H9 (cell line): ENCODE data around the gene CDH5. TPM values are rescaled to one million over a fixed set of nuclear protein-coding genes. Genes with fewer than 3 reads are reported as not detected.

Experiments
- DNase-seq: peaks from one replicate; pipeline ENCODE4 v3.0.0-alpha.2; 2017
- H2AFZ ChIP-seq: one replicate; pipeline ENCODE4 v1.6.1; 2013; ENCODE audit warnings: mild to moderate bottlenecking, low read length, control low read depth, moderate library complexity
- H2AK5ac ChIP-seq: 2 replicates; pipeline ENCODE4 v1.6.1; 2013; ENCODE audit warnings: low read length, control low read depth, mixed read lengths; ENCODE audit not compliant: insufficient read length
- H2BK120ac ChIP-seq: one replicate; pipeline ENCODE4 v1.6.1; 2013; ENCODE audit warnings: low read depth, mild to moderate bottlenecking, low read length, control low read depth, inconsistent platforms; ENCODE audit not compliant: poor library complexity, severe bottlenecking
- H2BK12ac ChIP-seq: 2 replicates; pipeline ENCODE4 v1.6.1; 2013; ENCODE audit warnings: low read length, control low read depth, mixed read lengths, low read depth; ENCODE audit not compliant: insufficient read length
- H2BK15ac ChIP-seq: 2 replicates; pipeline ENCODE4 v1.6.1; 2013; ENCODE audit warnings: low read depth, low read length, control low read depth
- H2BK20ac ChIP-seq: one replicate; pipeline ENCODE4 v1.6.1; 2013; ENCODE audit warnings: low read depth, mild to moderate bottlenecking, low read length, control low read depth, inconsistent platforms; ENCODE audit not compliant: poor library complexity, severe bottlenecking
- H2BK5ac ChIP-seq: 2 replicates; pipeline ENCODE4 v1.6.1; 2013; ENCODE audit warnings: low read length, control low read depth, mixed read lengths; ENCODE audit not compliant: insufficient read length
- H3K14ac ChIP-seq: 2 replicates; pipeline ENCODE4 v1.6.1; 2013; ENCODE audit warnings: low read length, control low read depth; ENCODE audit not compliant: insufficient read depth
- H3K18ac ChIP-seq: 2 replicates; pipeline ENCODE4 v1.6.1; 2013; ENCODE audit warnings: low read depth, mild to moderate bottlenecking, mixed read lengths, low read length, control low read depth; ENCODE audit not compliant: insufficient read length
- H3K23ac ChIP-seq: 2 replicates; pipeline ENCODE4 v1.6.1; 2013; ENCODE audit warnings: low read length, control low read depth, mixed read lengths, low read depth; ENCODE audit not compliant: insufficient read length
- H3K23me2 ChIP-seq: 2 replicates; pipeline ENCODE4 v1.6.1; 2013; ENCODE audit warnings: low read depth, mild to moderate bottlenecking, mixed read lengths, low read length, control low read depth; ENCODE audit not compliant: insufficient read length, poor library complexity, severe bottlenecking
- H3K27ac ChIP-seq: 2 replicates; pipeline ENCODE4 v1.5.1; 2013; ENCODE audit warnings: low read length, control low read depth, mixed read lengths, low read depth; ENCODE audit not compliant: insufficient read length
- H3K27me3 ChIP-seq: 2 replicates; pipeline ENCODE4 v1.6.1; 2013; ENCODE audit warnings: low read length, control low read depth, inconsistent platforms; ENCODE audit not compliant: insufficient read depth
- H3K4ac ChIP-seq: 2 replicates; pipeline ENCODE4 v1.6.1; 2013; ENCODE audit warnings: low read depth, mild to moderate bottlenecking, control low read depth, inconsistent platforms, low read length, moderate library complexity
- H3K4me1 ChIP-seq: 2 replicates; pipeline ENCODE4 v1.6.1; 2013; ENCODE audit warnings: low read length, control low read depth, inconsistent platforms; ENCODE audit not compliant: insufficient read depth
- H3K4me2 ChIP-seq: 2 replicates; pipeline ENCODE4 v1.6.1; 2013; ENCODE audit warnings: low read length, control low read depth, mixed read lengths; ENCODE audit not compliant: insufficient read length, insufficient read depth
- H3K56ac ChIP-seq: 2 replicates; pipeline ENCODE4 v1.6.1; 2013; ENCODE audit warnings: low read depth, mild to moderate bottlenecking, mixed read lengths, low read length, control low read depth; ENCODE audit not compliant: insufficient read length
- H3K79me1 ChIP-seq: 2 replicates; pipeline ENCODE4 v1.6.1; 2013; ENCODE audit warnings: low read depth, mild to moderate bottlenecking, moderate library complexity, low read length, control low read depth, inconsistent platforms; ENCODE audit not compliant: insufficient read depth, poor library complexity, severe bottlenecking
- H3K79me2 ChIP-seq: 2 replicates; pipeline ENCODE4 v1.6.1; 2013; ENCODE audit warnings: low read length, control low read depth, inconsistent platforms; ENCODE audit not compliant: insufficient read depth
- H3K9ac ChIP-seq: 2 replicates; pipeline ENCODE4 v1.6.1; 2013; ENCODE audit warnings: low read length, control low read depth, mixed read lengths; ENCODE audit not compliant: insufficient read length; ENCODE audit errors: extremely low read depth
- H3K9me3 ChIP-seq: one replicate; pipeline ENCODE4 v1.6.1; 2013; ENCODE audit warnings: low read depth, low read length, inconsistent platforms; ENCODE audit not compliant: control insufficient read depth
- H3T11ph ChIP-seq: one replicate; pipeline ENCODE4 v1.6.1; 2013; ENCODE audit warnings: mild to moderate bottlenecking, low read length, control low read depth, inconsistent platforms
- H4K20me1 ChIP-seq: one replicate; pipeline ENCODE4 v1.6.1; 2013; ENCODE audit not compliant: control insufficient read depth, insufficient read length, insufficient read depth
- H4K5ac ChIP-seq: 2 replicates; pipeline ENCODE4 v1.6.1; 2013; ENCODE audit warnings: low read depth, mild to moderate bottlenecking, mixed read lengths, low read length, control low read depth; ENCODE audit not compliant: insufficient read length
- H4K8ac ChIP-seq: replicated peaks from 2 replicates; pipeline ENCODE4 v1.6.1; 2013; ENCODE audit warnings: low read length, control low read depth, mixed read lengths, low read depth; ENCODE audit not compliant: insufficient read length
- H4K91ac ChIP-seq: 2 replicates; pipeline ENCODE4 v1.6.1; 2013; ENCODE audit warnings: low read depth, mild to moderate bottlenecking, moderate library complexity, mixed read lengths, low read length, control low read depth; ENCODE audit not compliant: insufficient read length
- H3K27ac Mint-ChIP-seq, 3 experiments: 2 replicates in 2 of 3; 3 replicates in 1 of 3; pipeline ENCODE4 v1.8.0; 2020 to 2021; ENCODE audit warnings: mixed read lengths in 3 of 3, mild to moderate bottlenecking in 1 of 3, moderate library complexity in 1 of 3
- H3K27me3 Mint-ChIP-seq: 2 replicates; pipeline ENCODE4 v1.8.0; 2021; ENCODE audit warnings: low read depth, mild to moderate bottlenecking, moderate library complexity, mixed read lengths
- H3K36me3 Mint-ChIP-seq, 3 experiments: 2 replicates in 2 of 3; 3 replicates in 1 of 3; pipeline ENCODE4 v1.8.0; 2020 to 2021; ENCODE audit warnings: low read depth in 3 of 3, mixed read lengths in 3 of 3; ENCODE audit not compliant: insufficient read depth in 1 of 3
- H3K4me1 Mint-ChIP-seq, 2 experiments: 2 replicates each; pipeline ENCODE4 v1.8.0; 2020; ENCODE audit warnings: mixed read lengths in 2 of 2
- H3K4me3 Mint-ChIP-seq, 2 experiments: 2 replicates in 1 of 2; 3 replicates in 1 of 2; pipeline ENCODE4 v1.8.0; 2020 to 2021; ENCODE audit warnings: mild to moderate bottlenecking in 2 of 2, mixed read lengths in 2 of 2, moderate library complexity in 1 of 2
- H3K9me3 Mint-ChIP-seq, 2 experiments: 2 replicates in 1 of 2; 3 replicates in 1 of 2; pipeline ENCODE4 v1.8.0; 2020; ENCODE audit warnings: mild to moderate bottlenecking in 2 of 2, mixed read lengths in 2 of 2, moderate library complexity in 1 of 2
- WGBS: extraction: QIAGEN DNeasy Blood & Tissue Kit; methylation state at CpG from one replicate; pipeline ENCODE4 v1.1.7; 2013; ENCODE audit warnings: missing lambda C conversion rate, low lambda C conversion rate, mixed read lengths; ENCODE audit not compliant: insufficient read length; ENCODE audit errors: extremely low coverage; 5-methylcytosine and 5-hydroxymethylcytosine counted together
- total RNA-seq: library from RNA; stranded (reverse); gene quantifications from 2 replicates; pipeline ENCODE4 v1.2.1, GENCODE V29; 2021
- TF ChIP-seq, protein P1 (sequence below): fragments of 200-600 bp; sonication (generic); conservative IDR thresholded peaks from 3 replicates; pipeline ENCODE4 v1.8.0; 2021; ENCODE audit warnings: antibody characterized with exemption, mild to moderate bottlenecking

The CDH5 gene
- total RNA-seq, 1 experiment from 2014 or later = 0.20 TPM

DNA sequence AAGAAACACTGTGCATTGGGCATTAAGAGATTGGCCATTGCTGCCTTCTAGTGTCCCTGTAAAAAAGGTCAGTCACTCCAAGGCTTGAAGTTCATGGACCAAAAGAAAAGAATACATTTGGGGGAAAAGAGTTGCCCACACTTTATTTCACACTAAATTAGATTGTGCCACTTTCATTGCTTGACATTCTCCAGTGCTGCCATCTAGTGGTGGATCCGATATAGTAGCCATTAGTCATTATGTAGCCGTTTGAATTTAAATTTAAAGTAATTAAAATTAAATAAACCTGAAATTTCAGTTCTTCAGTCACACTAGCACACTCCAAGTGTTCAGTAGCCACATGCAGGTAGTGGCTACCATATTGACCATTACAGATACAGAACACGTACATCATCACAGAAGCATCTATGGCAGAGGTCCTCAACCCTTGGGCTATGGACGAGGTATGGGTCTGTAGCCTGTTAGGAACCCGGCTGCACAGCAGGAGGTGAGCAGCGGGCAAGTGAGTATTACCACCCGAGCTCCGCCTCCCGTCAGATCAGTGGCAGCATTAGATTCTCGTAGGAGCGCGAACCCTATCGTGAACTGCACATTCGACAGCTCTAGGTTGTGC, 21.9 kb upstream of the CDH5 start:
- H3K27ac ChIP-seq = no peak overlapping the region
- H2BK5ac ChIP-seq = no peak overlapping the region
- H4K91ac ChIP-seq = no peak overlapping the region
- H3K4me1 ChIP-seq = no peaks in the 10 kb centered on the region
- H2BK20ac ChIP-seq = no peak overlapping the region
- H3K23ac ChIP-seq = no peak overlapping the region
- H4K5ac ChIP-seq = no peak overlapping the region
- H3K4me3 Mint-ChIP-seq = no peak overlapping the region
- no peak overlapping the region for H2BK12ac ChIP-seq
- H3K79me2 ChIP-seq = no peaks in the 10 kb centered on the region
- no peaks in the 10 kb centered on the region for H3K79me1 ChIP-seq
- H3K9me3 Mint-ChIP-seq = no peaks in the 10 kb centered on the region
- no CpG with 5 or more reads among the region's 14 CpGs for WGBS
- H3K4me1 Mint-ChIP-seq = peaks cover 2 to 15% of the 10 kb centered on the region in 2 experiments
- H2AFZ ChIP-seq = no peak overlapping the region
- no peaks in the 10 kb centered on the region for H3K23me2 ChIP-seq
- H3K27ac Mint-ChIP-seq = no peak overlapping the region
- no peak overlapping the region for H3K14ac ChIP-seq
- H3K4ac ChIP-seq = no peak overlapping the region
- no peak for DNase-seq
- H3K9ac ChIP-seq = no peak overlapping the region
- peaks cover 80% of the 10 kb centered on the region for H3K27me3 Mint-ChIP-seq
- H3T11ph ChIP-seq = no peak overlapping the region
- no peaks in the 10 kb centered on the region for H3K9me3 ChIP-seq
- H3K36me3 Mint-ChIP-seq = no peaks in the 10 kb centered on the region
- H2BK15ac ChIP-seq = no peak overlapping the region
- H3K27me3 ChIP-seq = peaks cover 10% of the 10 kb centered on the region; the same call in 1 of the 2 replicates
- H3K56ac ChIP-seq = no peak overlapping the region
- H4K8ac ChIP-seq = no peak overlapping the region
- H3K18ac ChIP-seq = no peak overlapping the region
- no peak overlapping the region for H2AK5ac ChIP-seq
- no peak overlapping the region for H3K4me2 ChIP-seq
- no peak overlapping the region for H2BK120ac ChIP-seq
- no peaks in the 10 kb centered on the region for H4K20me1 ChIP-seq
- TF ChIP-seq, protein P1, sequence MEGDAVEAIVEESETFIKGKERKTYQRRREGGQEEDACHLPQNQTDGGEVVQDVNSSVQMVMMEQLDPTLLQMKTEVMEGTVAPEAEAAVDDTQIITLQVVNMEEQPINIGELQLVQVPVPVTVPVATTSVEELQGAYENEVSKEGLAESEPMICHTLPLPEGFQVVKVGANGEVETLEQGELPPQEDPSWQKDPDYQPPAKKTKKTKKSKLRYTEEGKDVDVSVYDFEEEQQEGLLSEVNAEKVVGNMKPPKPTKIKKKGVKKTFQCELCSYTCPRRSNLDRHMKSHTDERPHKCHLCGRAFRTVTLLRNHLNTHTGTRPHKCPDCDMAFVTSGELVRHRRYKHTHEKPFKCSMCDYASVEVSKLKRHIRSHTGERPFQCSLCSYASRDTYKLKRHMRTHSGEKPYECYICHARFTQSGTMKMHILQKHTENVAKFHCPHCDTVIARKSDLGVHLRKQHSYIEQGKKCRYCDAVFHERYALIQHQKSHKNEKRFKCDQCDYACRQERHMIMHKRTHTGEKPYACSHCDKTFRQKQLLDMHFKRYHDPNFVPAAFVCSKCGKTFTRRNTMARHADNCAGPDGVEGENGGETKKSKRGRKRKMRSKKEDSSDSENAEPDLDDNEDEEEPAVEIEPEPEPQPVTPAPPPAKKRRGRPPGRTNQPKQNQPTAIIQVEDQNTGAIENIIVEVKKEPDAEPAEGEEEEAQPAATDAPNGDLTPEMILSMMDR = peak; percentile 86
